Measurements from ENCODE around the gene CLK4.
A peak's percentile ranks its signal among the peaks of the same experiment; 100 is the strongest.

The CLK4 gene

DNA sequence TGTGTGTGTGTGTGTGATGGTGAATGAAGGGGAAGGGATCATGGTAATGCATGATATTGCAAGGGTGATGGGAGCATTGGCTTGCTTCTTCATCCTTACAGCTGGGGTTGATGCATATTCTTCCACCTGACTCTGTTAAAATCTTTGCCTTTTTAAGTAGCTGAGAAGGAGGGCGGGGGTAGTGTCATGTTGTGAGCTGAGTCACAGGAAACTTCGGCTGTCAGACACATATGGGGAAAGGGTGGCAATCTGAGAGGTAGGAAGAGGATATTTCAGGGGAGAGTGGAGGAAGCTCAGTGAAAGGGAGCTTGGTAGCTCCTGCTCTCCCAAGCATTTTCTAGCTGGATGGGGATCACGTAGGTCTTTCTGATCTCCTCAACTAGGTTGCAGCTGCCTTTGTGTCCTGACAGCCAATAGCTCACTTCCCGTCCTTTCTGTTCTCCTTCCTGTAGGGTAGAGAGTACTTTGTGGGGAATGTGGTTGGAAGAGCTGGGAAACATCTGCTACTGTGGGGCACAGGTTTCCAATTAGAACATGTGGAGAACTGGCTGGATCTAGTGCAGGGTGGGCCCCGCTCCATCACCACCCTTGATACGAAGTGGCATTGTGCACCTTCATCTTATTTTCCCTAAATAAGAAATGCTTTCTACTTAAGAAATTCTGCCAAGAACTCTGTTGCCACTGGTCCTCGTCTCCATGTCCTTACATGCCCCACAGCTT, 18.1 kb upstream of the CLK4 start:
- no peak overlapping the region for H3K9ac ChIP-seq (ENCODE audit: insufficient read length)
- H3K36me3 ChIP-seq (ENCODE audit: insufficient read depth, low read length) = no peaks in the 10 kb centered on the region
- TF ChIP-seq FOXP2 (optimal IDR thresholded peaks at IDR 0.05; ENCODE audit: control extremely low read depth, extremely low read length, insufficient read depth) (no peak), EZH2 (IDR thresholded peaks at IDR 0.05) (no peak), POLR2AphosphoS5 (IDR thresholded peaks at IDR 0.05; ENCODE audit: borderline replicate concordance, low read depth, low read length) (no peak)
- no peak for DNase-seq (ENCODE audit: low read depth, low spot score)
- no peaks in the 10 kb centered on the region for H3K9me3 ChIP-seq (ENCODE audit: low read depth, low read length)
- H3K27ac ChIP-seq = no peak overlapping the region
- no peak overlapping the region for H3K4me3 ChIP-seq

DNA sequence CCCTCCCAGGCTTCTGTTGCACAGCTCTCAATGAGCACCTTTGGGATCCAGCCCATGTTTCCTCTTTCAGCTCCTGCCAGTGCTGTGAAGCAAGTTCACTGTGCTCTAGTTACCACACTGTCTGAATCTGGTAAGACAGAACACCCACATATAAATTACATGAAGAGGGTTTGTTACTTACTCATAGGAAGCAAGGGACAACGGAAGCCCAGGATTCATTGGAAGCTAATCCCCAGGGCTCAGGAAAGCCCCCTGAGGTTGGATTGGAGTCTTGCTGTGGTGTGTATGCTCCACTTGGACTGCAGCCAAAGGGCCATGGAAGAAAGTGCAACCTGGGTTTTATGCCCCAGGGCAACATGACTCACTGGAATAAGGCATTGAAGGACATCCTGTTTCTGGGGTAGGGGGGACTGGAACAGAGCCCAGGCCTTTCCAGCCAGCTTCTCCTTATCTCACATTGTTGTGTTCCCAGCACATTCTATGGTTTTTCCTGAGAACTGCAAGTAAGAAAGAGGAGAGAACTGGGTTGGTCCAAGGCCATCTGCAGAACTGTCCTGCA, 15.6 kb upstream of the CLK4 start:
- TF ChIP-seq POLR2AphosphoS5 (IDR thresholded peaks at IDR 0.05; ENCODE audit: borderline replicate concordance, low read depth, low read length) (peak; percentile 55; the same call in 1 of the 2 replicates), EZH2 (IDR thresholded peaks at IDR 0.05) (no peak), FOXP2 (optimal IDR thresholded peaks at IDR 0.05; ENCODE audit: control extremely low read depth, extremely low read length, insufficient read depth) (no peak)
- Histone ChIP-seq H3K27ac (peak overlapping the region; percentile 91), H3K36me3 (ENCODE audit: insufficient read depth, low read length) (no peaks in the 10 kb centered on the region), H3K9me3 (ENCODE audit: low read depth, low read length) (no peaks in the 10 kb centered on the region), H3K9ac (ENCODE audit: insufficient read length) (no peak overlapping the region), H3K4me3 (peak overlapping the region; percentile 67)
- DNase-seq (ENCODE audit: low read depth, low spot score) = peak; percentile 99

DNA sequence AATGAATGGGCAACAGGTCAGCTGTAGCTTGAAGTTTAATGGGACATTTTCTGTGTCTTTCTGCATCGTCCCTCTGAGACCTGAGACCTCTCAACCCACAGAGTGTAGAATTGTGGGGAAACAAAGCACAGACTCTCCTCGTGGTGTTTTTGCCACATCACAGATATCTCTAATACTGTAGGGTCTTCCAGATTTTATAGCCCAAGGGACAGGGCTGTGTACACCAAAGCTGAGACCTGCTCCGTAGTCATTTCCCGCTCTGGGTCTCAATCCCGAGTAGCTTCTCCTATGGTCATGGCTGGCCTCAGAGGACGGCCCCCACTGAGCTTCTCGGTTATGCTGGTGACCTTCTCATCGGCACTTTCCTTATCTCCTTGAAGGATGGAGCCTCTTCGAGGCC, 14.9 kb upstream of the CLK4 start:
- no peak for TF ChIP-seq FOXP2 (optimal IDR thresholded peaks at IDR 0.05; ENCODE audit: control extremely low read depth, extremely low read length, insufficient read depth)
- no peak for TF ChIP-seq EZH2 (IDR thresholded peaks at IDR 0.05)
- no peak for TF ChIP-seq POLR2AphosphoS5 (IDR thresholded peaks at IDR 0.05; ENCODE audit: borderline replicate concordance, low read depth, low read length)
- Histone ChIP-seq H3K27ac (peak overlapping the region; percentile 91), H3K9ac (ENCODE audit: insufficient read length) (no peak overlapping the region), H3K9me3 (ENCODE audit: low read depth, low read length) (no peaks in the 10 kb centered on the region), H3K36me3 (ENCODE audit: insufficient read depth, low read length) (no peaks in the 10 kb centered on the region), H3K4me3 (peak overlapping the region; percentile 67)
- no peak for DNase-seq (ENCODE audit: low read depth, low spot score)

DNA sequence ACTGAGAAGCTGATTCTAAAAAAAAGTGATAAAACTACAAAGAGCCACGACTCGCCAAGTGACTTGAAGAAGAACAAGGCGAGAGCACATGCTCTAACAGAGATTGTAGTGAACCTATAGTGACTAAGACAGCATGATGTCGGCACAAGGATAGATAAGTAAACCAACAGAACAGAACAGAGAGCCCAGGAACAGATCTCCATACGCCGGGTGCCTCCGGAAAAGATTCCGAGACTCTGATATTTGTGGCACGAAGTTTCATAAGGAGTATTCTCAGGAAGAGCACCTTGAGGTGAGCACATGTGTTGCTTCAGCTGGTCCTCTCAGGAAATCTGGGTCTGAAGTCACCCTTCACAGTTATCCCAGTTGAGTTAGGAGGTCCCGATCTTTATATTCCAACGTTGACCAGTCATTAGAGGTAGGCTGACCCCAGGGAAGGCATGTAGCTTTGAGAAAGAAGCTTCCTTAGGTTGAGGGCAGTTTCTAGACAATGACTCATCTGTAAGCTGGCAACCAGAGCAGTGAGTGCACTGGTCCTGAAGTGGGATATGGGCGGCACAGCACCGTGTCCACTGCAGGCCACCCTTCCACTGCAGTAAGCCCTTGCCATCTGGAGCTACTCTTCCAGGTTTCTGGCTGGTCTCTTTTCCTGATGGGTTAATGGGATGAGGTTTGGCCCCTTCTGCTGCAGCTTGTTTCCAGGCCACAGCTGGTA, 13.6 kb upstream of the CLK4 start:
- no peak overlapping the region for H3K4me3 ChIP-seq
- H3K9ac ChIP-seq (ENCODE audit: insufficient read length) = no peak overlapping the region
- H3K36me3 ChIP-seq (ENCODE audit: insufficient read depth, low read length) = no peaks in the 10 kb centered on the region
- TF ChIP-seq FOXP2 (optimal IDR thresholded peaks at IDR 0.05; ENCODE audit: control extremely low read depth, extremely low read length, insufficient read depth) (no peak), POLR2AphosphoS5 (IDR thresholded peaks at IDR 0.05; ENCODE audit: borderline replicate concordance, low read depth, low read length) (no peak), EZH2 (IDR thresholded peaks at IDR 0.05) (no peak)
- no peak for DNase-seq (ENCODE audit: low read depth, low spot score)
- no peak overlapping the region for H3K27ac ChIP-seq
- no peaks in the 10 kb centered on the region for H3K9me3 ChIP-seq (ENCODE audit: low read depth, low read length)

DNA sequence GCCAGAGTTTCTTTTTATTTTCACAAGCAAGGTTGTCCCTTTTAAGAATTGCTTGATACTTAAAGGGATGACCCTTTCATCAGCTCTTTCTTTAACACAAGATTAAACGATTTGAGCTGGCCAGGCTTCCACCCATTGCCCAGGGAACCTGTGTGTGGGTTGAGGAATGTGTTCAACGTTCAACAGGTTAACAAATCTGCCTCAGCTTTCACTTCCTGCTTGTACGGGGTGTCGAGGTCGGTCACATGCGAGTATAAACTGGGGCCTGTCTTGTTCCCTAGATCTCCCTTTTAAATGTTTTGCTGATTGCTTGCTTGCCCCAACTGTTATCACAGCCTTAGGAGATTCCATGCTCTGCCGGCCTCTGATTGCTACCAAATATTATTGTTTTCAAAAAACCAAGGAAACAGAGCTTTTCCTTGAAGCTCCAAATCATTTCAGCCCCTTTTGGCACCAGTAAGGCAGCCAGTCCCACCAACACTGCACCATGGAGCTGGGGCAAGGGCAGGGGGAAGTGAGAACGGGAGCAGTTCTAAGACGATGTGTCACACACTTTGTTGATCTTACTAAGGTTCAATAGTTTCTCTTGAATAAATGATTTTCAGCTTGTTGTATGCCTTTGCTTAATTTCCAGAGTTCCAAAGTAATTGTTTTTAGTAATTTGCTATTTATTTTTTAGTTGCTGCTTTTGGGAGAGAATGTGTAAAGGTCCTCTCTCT, 10.7 kb upstream of the CLK4 start:
- TF ChIP-seq FOXP2 (optimal IDR thresholded peaks at IDR 0.05; ENCODE audit: control extremely low read depth, extremely low read length, insufficient read depth) = no peak
- no peak for TF ChIP-seq EZH2 (IDR thresholded peaks at IDR 0.05)
- no peak for TF ChIP-seq POLR2AphosphoS5 (IDR thresholded peaks at IDR 0.05; ENCODE audit: borderline replicate concordance, low read depth, low read length)
- no peaks in the 10 kb centered on the region for H3K9me3 ChIP-seq (ENCODE audit: low read depth, low read length)
- no peak overlapping the region for H3K27ac ChIP-seq
- H3K36me3 ChIP-seq (ENCODE audit: insufficient read depth, low read length) = no peaks in the 10 kb centered on the region
- DNase-seq (ENCODE audit: low read depth, low spot score) = no peak
- no peak overlapping the region for H3K9ac ChIP-seq (ENCODE audit: insufficient read length)
- H3K4me3 ChIP-seq = no peak overlapping the region

DNA sequence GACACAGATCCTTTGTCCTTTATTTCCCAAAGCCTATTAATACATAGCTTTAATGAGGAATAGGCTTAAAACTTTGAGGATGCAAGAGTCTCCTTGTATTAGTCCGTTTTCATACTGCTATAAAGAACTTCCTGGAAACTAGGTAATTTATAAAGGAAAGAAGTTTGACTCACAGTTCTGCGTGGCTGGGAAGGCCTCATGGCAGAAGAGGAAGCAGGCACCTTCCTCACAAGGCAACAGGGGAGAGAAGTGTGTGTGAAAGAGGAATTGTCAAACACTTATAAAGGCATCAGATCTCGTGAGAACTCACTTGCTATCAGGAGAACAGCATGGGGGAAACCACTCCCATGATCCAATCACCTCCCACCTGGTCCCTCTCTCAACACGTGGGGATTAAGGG, 5.4 kb upstream of the CLK4 start:
- no peak for DNase-seq (ENCODE audit: low read depth, low spot score)
- H3K9ac ChIP-seq (ENCODE audit: insufficient read length) = no peak overlapping the region
- no peak overlapping the region for H3K4me3 ChIP-seq
- H3K9me3 ChIP-seq (ENCODE audit: low read depth, low read length) = no peaks in the 10 kb centered on the region; the same call in 1 of the 2 replicates
- no peak for TF ChIP-seq EZH2 (IDR thresholded peaks at IDR 0.05)
- TF ChIP-seq POLR2AphosphoS5 (IDR thresholded peaks at IDR 0.05; ENCODE audit: borderline replicate concordance, low read depth, low read length) = no peak
- TF ChIP-seq FOXP2 (optimal IDR thresholded peaks at IDR 0.05; ENCODE audit: control extremely low read depth, extremely low read length, insufficient read depth) = no peak
- H3K27ac ChIP-seq = no peak overlapping the region
- H3K36me3 ChIP-seq (ENCODE audit: insufficient read depth, low read length) = no peaks in the 10 kb centered on the region; the same call in 1 of the 2 replicates

DNA sequence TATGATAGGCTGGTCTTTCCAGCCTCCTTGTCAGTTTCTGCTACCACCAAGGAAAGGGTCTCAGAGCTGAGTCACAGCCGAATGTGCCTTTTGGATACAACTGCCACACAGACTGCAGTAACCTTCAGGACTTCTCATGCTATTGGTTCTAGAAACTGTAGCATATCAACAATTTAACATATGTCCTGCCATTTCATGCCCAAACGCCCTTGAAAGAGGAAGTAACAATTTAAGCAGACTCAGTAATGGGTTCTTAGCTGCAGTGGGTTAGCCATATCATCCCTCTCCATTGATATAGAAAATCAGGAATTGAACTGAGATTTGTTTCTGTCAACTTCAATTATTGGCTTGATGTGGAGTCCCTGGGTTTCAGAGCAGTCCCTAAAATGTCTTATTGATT, 4.1 kb upstream of the CLK4 start:
- no peak overlapping the region for H3K9ac ChIP-seq (ENCODE audit: insufficient read length)
- TF ChIP-seq POLR2AphosphoS5 (IDR thresholded peaks at IDR 0.05; ENCODE audit: borderline replicate concordance, low read depth, low read length) (no peak), EZH2 (IDR thresholded peaks at IDR 0.05) (no peak), FOXP2 (optimal IDR thresholded peaks at IDR 0.05; ENCODE audit: control extremely low read depth, extremely low read length, insufficient read depth) (no peak)
- DNase-seq (ENCODE audit: low read depth, low spot score) = no peak
- no peak overlapping the region for H3K4me3 ChIP-seq
- H3K36me3 ChIP-seq (ENCODE audit: insufficient read depth, low read length) = no peaks in the 10 kb centered on the region; the same call in 1 of the 2 replicates
- H3K9me3 ChIP-seq (ENCODE audit: low read depth, low read length) = no peaks in the 10 kb centered on the region; the same call in 1 of the 2 replicates
- H3K27ac ChIP-seq = no peak overlapping the region

DNA sequence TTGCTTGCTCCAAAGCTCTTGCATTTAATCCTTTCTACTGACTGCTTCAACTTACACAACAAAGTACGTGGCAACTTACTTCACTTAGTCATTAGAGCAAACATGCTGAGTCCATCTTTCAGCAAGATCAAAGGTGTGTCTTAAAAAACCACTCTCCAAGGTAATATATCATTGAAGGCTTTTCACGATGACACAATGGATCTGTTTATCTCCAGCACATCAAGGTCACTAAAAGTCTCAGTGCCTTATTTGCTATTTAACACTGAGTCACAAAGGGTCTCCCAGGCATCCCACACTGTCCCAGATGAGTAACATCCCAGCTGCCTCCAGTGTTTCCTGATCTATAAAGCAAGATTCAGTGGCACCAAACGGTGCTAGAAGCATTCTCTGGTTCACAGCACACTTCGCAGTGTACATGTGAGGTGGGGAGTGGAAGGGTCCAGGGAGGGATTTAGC, 3.7 kb upstream of the CLK4 start:
- no peak overlapping the region for H3K27ac ChIP-seq
- H3K4me3 ChIP-seq = no peak overlapping the region

More for the DNA sequence above, 3.7 kb upstream of the CLK4 start:
- Histone ChIP-seq H3K36me3 (ENCODE audit: insufficient read depth, low read length) (no peaks in the 10 kb centered on the region; the same call in 1 of the 2 replicates), H3K9ac (ENCODE audit: insufficient read length) (no peak overlapping the region), H3K9me3 (ENCODE audit: low read depth, low read length) (no peaks in the 10 kb centered on the region; the same call in 1 of the 2 replicates)
- no peak for DNase-seq (ENCODE audit: low read depth, low spot score)
- TF ChIP-seq POLR2AphosphoS5 (IDR thresholded peaks at IDR 0.05; ENCODE audit: borderline replicate concordance, low read depth, low read length) = no peak
- TF ChIP-seq FOXP2 (optimal IDR thresholded peaks at IDR 0.05; ENCODE audit: control extremely low read depth, extremely low read length, insufficient read depth) = no peak
- TF ChIP-seq EZH2 (IDR thresholded peaks at IDR 0.05) = no peak

Data from SK-N-MC (cell line).